HG03097 (cell line): Measurements from ENCODE around the gene OBSL1.

Source experiments
- ATAC-seq: cut with Tn5 transposase; IDR thresholded peaks from one replicate; pipeline ENCODE4 v1.9.1; 2021; ENCODE audit not compliant: unreplicated experiment, low FRiP score

OBSL1 gene

DNA sequence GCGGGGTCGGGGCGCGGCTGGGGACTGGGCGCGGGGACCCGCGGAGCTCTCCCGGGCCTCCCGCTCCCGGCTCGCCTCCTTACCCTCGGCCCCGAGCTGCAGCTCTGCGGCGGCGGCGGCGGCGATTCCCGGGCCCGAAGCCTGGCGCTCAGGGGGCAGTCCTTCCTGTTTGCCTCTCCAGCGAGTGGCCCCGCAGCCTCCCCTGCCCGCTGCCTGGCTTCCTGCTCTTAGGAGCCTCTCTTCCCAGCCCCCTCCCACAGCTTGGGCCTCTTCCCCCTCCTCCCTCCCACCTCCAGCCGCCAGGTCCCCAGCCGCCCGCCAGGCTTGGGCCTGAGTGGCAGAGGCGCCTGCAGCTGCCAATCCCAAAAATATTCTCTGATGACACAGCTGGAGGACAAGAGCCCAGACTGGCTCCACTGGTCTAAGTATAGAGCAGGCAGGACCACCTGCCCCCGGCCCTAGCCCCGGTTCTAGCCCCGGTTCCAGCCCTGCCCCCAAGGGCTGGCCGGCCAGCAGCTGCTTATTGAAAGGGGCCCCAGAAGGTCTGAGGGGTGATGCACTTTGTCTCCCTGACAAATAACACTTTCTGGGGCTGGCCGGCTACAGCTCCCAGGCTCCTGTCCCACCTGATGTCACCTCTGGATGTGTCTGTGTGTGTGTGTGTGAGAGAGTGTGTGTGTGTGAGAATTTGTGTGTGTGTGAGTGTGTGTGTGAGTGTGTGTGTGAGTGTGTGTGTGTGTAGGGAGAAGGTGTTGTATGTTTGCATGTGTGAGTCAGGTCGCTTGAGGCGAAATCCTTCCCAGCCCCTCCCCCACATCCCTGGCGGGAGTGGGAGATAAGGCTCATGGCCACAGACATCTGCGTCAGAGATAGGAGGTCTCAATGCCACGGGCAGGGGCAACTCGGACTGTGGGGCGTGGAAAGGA lies at the start of gene OBSL1:
OBSL1 (minus strand) TSS at position 229 of the 926 bp plus-strand sequence. CDS start 307 bp downstream, outside the sequence.
- ATAC-seq = no peak

GRCh38 chr2:219620546-219620945 lies 49.2 kb upstream of the OBSL1 start:
- ATAC-seq = no peak

DNA sequence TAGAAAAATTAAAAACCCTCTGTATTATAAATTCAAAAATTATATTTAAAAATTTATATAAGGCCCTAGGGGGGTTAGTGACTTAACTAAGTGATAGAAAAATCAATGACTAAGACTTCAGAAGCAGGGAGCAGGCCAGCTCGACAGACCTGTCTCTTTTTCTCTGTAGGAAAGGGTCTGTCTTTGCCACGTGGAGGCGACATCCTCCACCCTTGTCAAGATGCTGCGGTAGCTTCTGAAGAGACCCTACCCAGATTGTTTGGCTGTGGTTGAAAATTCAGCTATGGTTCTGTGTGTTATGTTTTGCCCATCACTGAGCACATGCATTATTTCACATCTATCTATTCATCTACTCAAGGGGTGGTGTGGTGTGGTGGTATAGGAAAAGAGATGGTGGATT lies 47.9 kb upstream of the OBSL1 start:
- no peak for ATAC-seq

GRCh38 chr2:219618733-219619122 lies 47.4 kb upstream of the OBSL1 start:
- no peak for ATAC-seq

GRCh38 chr2:219616550-219616949 lies 45.2 kb upstream of the OBSL1 start:
- no peak for ATAC-seq

DNA sequence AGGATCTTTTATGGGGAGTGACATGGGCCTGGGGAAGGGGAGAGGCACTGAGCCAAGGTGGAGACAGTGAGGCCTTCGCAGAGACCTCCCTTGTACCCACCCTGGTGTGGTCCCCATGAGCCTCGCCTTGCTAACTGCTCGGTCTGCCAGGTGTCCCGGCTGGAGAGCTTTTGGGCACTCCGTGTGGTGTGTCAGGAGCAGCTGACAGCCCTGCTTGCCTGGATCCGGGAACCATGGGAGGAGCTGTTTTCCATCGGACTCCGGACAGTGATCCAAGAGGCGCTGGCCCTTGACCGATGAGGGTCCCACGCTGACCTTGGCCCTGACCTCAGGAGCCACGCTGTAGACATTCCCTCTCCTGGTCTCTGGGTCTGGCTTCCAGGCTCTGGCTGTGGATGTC lies 44.6 kb upstream of the OBSL1 start:
- ATAC-seq = no peak

- no peak for ATAC-seq
Observed at GRCh38 chr2:219615036-219615435, 43.7 kb upstream of the OBSL1 start.

GRCh38 chr2:219614076-219614860 lies 42.9 kb upstream of the OBSL1 start:
- no peak for ATAC-seq

GRCh38 chr2:219613461-219614070 lies 42.2 kb upstream of the OBSL1 start:
- ATAC-seq = no peak

GRCh38 chr2:219612577-219613286 lies 41.4 kb upstream of the OBSL1 start:
- ATAC-seq = no peak

DNA sequence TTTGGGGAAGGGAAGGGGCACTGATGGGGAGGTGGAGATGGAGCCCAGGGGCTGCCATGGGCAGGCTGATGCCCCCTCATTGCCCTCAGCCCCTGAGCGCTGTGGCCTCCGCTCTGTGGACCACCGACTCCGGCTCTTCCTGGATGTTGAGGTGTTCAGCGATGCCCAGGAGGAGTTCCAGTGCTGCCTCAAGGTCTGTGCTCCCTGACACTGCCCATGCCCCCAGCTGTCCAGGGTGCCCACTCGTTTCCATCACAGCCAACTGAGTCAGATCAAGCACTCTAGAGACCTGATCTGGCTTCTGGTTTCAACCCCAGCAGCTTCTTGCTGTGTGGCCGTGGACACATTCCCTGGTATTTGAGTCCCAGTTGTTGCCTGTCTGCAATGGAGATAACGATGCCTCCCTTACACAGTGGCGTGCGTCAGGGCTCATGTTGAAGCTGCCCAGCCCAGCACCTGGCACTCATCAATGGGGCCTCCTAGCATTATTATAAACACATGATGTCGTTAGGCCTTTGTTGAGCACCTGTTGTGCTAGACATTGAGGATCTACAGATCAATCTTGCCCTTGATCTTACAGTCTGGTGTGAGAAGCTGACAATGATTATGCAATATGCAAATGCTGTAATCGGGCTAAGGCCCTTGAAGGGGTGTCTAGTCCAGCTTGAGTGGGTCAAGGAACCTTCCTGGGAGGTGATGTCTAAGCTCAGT lies 40.7 kb upstream of the OBSL1 start:
- ATAC-seq = no peak

- no peak for ATAC-seq
Observed at GRCh38 chr2:219611306-219611705, 40.0 kb upstream of the OBSL1 start.

DNA sequence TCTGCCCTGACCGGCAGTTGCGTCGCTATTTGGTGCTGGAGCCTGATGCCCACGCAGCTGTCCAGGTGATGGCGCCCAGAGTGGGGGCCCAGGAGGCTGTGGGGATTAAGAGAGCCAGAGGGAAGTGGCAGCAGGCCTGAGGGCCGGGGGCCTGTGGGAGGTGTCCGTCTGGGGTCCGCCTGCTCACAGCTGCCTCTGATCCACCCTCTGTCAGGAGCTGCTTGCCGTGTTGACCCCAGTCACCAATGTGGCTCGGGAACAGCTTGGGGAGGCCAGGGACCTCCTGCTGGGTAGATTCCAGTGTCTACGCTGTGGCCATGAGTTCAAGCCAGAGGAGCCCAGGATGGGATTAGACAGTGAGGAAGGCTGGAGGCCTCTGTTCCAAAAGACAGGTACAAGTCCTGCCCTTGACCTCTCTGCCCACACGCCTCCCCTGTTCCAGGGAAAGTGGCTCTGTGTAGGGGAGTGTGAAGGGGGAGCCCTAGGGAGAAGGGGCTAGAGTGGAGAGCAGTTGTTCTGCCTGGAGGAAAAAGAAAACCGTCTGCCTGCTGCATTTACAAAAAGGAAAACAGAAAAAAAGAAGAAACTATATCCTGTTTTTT lies 37.9 kb upstream of the OBSL1 start:
- no peak for ATAC-seq

- no peak for ATAC-seq
Observed at GRCh38 chr2:219608399-219608964, 37.1 kb upstream of the OBSL1 start.

DNA sequence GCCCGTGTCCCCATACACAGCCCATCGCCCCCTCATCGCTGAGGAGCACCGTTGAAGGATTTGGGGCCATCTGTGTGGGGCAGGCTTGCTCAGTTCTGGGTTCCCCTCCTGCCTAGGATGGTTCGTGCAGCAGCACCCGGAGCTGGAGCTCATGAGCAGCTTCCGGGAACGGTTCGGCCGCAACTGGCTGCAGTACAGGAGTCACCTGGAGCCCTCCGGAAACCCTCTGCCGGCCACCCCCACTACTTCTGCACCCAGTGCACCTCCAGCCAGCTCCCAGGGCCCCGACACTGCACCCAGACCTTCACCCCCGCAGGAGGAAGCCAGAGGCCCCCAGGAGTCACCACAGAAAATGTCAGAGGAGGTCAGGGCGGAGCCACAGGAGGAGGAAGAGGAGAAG lies 36.6 kb upstream of the OBSL1 start:
- no peak for ATAC-seq

GRCh38 chr2:219605607-219605954 lies 34.2 kb upstream of the OBSL1 start:
- ATAC-seq = no peak

DNA sequence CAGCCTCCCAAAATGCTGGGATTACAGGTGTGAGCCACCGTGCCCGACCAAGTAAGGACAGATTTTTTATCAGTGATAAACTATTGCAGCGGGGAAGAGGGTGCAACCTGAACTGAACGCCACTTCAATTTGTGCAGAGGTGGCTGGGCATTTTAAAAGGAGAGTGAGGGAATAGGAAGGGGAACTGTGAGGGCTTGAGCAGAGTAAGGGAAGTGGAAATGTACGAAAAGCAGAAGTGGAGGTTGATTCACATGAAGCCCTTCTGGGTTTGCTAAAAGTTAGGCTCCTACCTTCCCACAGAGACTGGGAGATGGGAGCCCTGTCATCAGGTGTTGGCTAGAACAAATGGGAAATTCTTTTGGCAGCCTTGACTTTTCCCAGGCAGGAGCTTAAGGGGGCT lies 32.4 kb upstream of the OBSL1 start:
- no peak for ATAC-seq

DNA sequence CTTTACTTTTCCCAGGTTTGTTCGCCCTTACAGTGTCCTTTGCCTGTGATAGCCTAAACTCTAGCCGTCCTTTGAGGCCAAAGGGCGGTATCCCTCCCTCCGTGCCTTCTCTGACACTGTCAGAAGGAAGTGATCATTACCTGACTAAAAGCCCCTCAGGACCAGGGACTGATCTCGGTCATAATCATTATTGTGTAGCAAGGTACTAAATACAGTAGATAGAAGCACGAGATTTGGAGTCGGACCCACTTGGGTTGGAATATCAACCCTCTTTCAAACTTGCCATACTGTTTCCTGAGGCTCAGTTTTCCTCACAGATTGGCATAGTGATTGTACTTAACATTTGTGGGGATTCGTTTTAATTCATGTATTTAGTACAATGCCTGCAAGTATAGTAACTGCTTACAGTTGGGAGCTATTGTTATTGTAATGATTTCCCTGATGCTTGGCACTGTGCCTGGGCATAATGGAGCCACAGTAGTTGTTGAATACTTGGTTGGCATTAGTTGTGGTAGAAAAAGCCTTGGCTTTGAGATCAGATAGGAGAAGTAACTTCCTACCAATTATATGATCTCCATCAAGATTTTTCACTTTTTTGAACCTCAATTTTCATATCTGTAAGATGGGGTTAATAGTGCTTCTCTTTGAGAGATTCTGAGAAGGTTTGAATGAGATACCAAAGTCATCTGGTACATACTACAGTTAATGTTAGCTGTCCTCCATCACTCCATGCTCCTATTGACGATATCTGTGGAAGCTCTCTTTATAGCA lies 27.2 kb upstream of the OBSL1 start:
- ATAC-seq = no peak
